MM.1S (cell line): ENCODE measurements around the gene FOXJ3.

Source experiments
- DNase-seq: peaks from one replicate; pipeline ENCODE4 v3.0.0-alpha.2; 2015
- H2AFZ ChIP-seq: fragments of 300-600 bp; sonication (generic); 2 replicates; pipeline ENCODE4 v1.6.0; 2016; ENCODE audit warnings: antibody characterized with exemption, low read length
- H3F3A ChIP-seq: fragments of 300-600 bp; sonication (generic); 2 replicates; pipeline ENCODE4 v1.6.1; 2016; ENCODE audit warnings: mild to moderate bottlenecking, antibody characterized with exemption, low read length, moderate library complexity, mixed read lengths; ENCODE audit not compliant: insufficient read depth
- H3K27ac ChIP-seq: fragments of 300-600 bp; sonication (generic); 2 replicates; pipeline ENCODE4 v1.5.1; 2016; ENCODE audit warnings: mild to moderate bottlenecking, low read length
- H3K27me3 ChIP-seq: fragments of 300-600 bp; sonication (generic); replicated peaks from 2 replicates; pipeline ENCODE4 v1.6.0; 2016; ENCODE audit warnings: low read length; ENCODE audit not compliant: insufficient read depth
- H3K36me3 ChIP-seq: fragments of 300-600 bp; sonication (generic); replicated peaks from 2 replicates; pipeline ENCODE4 v1.6.1; 2016; ENCODE audit warnings: mild to moderate bottlenecking, low read length, mixed read lengths; ENCODE audit not compliant: insufficient read depth
- H3K4me1 ChIP-seq: fragments of 300-600 bp; sonication (generic); 2 replicates; pipeline ENCODE4 v1.6.1; 2016; ENCODE audit warnings: low read length, mixed read lengths
- H3K4me2 ChIP-seq: fragments of 300-600 bp; sonication (generic); 2 replicates; pipeline ENCODE4 v1.6.0; 2016; ENCODE audit warnings: low read depth, low read length
- H3K4me3 ChIP-seq: fragments of 300-600 bp; sonication (generic); 2 replicates; pipeline ENCODE4 v1.5.1; 2016; ENCODE audit warnings: low read length, mixed read lengths
- H3K79me2 ChIP-seq: fragments of 300-600 bp; sonication (generic); 2 replicates; pipeline ENCODE4 v1.6.1; 2016; ENCODE audit warnings: mixed run types, low read length, mixed read lengths
- H3K9ac ChIP-seq: fragments of 300-600 bp; sonication (generic); 2 replicates; pipeline ENCODE4 v1.6.1; 2016; ENCODE audit warnings: low read length, mixed read lengths
- H3K9me2 ChIP-seq: fragments of 300-600 bp; sonication (generic); replicated peaks from 2 replicates; pipeline ENCODE4 v1.6.1; 2016; ENCODE audit warnings: mild to moderate bottlenecking, low read length, mixed read lengths; ENCODE audit not compliant: insufficient read depth
- H3K9me3 ChIP-seq: fragments of 300-600 bp; sonication (generic); replicated peaks from 2 replicates; pipeline ENCODE4 v1.6.1; 2016; ENCODE audit warnings: mild to moderate bottlenecking, low read length, mixed read lengths; ENCODE audit not compliant: insufficient read depth
- H4K20me1 ChIP-seq: fragments of 300-600 bp; sonication (generic); 2 replicates; pipeline ENCODE4 v1.6.1; 2016; ENCODE audit warnings: mild to moderate bottlenecking, low read length, moderate library complexity, mixed read lengths; ENCODE audit not compliant: insufficient read depth
- CTCF ChIP-seq: fragments of 300-600 bp; sonication (generic); IDR thresholded peaks from 2 replicates; pipeline ENCODE4 v1.5.1; 2016; ENCODE audit warnings: antibody characterized with exemption, low read length, mixed read lengths
- EZH2 ChIP-seq: fragments of 300-600 bp; sonication (generic); optimal IDR thresholded peaks from 2 replicates; pipeline ENCODE3; 2017; ENCODE audit warnings: low read depth, mild to moderate bottlenecking, antibody characterized with exemption, low read length, mixed read lengths
- EZH2phosphoT487 ChIP-seq: fragments of 300-600 bp; sonication (generic); IDR thresholded peaks from 2 replicates; pipeline ENCODE4 v1.6.1; 2018; ENCODE audit warnings: antibody characterized with exemption, low read length

Gene FOXJ3

GRCh38 chr1:42144711-42145388 lies 190.2 kb downstream of the FOXJ3 start:
- no peaks in the 10 kb centered on the region for H3K9me3 ChIP-seq
- no peak overlapping the region for H3K27ac ChIP-seq
- no peaks in the 10 kb centered on the region for H4K20me1 ChIP-seq
- no peak overlapping the region for H2AFZ ChIP-seq
- H3K4me2 ChIP-seq: no peak overlapping the region
- H3F3A ChIP-seq: no peaks in the 10 kb centered on the region
- no peaks in the 10 kb centered on the region for H3K79me2 ChIP-seq
- H3K27me3 ChIP-seq: no peaks in the 10 kb centered on the region
- no peak for DNase-seq
- no peak overlapping the region for H3K4me3 ChIP-seq
- H3K9me2 ChIP-seq: no peaks in the 10 kb centered on the region
- H3K9ac ChIP-seq: no peak overlapping the region
- H3K4me1 ChIP-seq: peaks cover 8% of the 10 kb centered on the region; the same call in 1 of the 2 replicates
- no peaks in the 10 kb centered on the region for H3K36me3 ChIP-seq
- TF ChIP-seq EZH2 (no peak), CTCF (no peak), EZH2phosphoT487 (no peak)

- no peaks in the 10 kb centered on the region for H3K27me3 ChIP-seq
- H3K4me1 ChIP-seq: peaks cover 8% of the 10 kb centered on the region; the same call in 1 of the 2 replicates
- H3K4me2 ChIP-seq: no peak overlapping the region
- no peaks in the 10 kb centered on the region for H3K9me3 ChIP-seq
- no peaks in the 10 kb centered on the region for H3K36me3 ChIP-seq
- H4K20me1 ChIP-seq: no peaks in the 10 kb centered on the region
- no peak for DNase-seq
- H2AFZ ChIP-seq: peak overlapping the region; percentile 61; the same call in 1 of the 2 replicates
- H3K4me3 ChIP-seq: no peak overlapping the region
- no peak for TF ChIP-seq CTCF
- TF ChIP-seq EZH2: no peak
- TF ChIP-seq EZH2phosphoT487: no peak
- H3K9ac ChIP-seq: no peak overlapping the region
- H3F3A ChIP-seq: no peaks in the 10 kb centered on the region
- H3K79me2 ChIP-seq: no peaks in the 10 kb centered on the region
- H3K9me2 ChIP-seq: no peaks in the 10 kb centered on the region
- H3K27ac ChIP-seq: no peak overlapping the region
These were observed 190.9 kb downstream of the FOXJ3 start for GRCh38 chr1:42143896-42144710.

- H3K9me2 ChIP-seq: no peaks in the 10 kb centered on the region
- H3K4me2 ChIP-seq: peak overlapping the region; percentile 20
- no peaks in the 10 kb centered on the region for H4K20me1 ChIP-seq
- peak; percentile 49 for DNase-seq
- no peaks in the 10 kb centered on the region for H3F3A ChIP-seq
- no peaks in the 10 kb centered on the region for H3K36me3 ChIP-seq
- H3K27ac ChIP-seq: no peak overlapping the region
- no peak overlapping the region for H3K4me3 ChIP-seq
- no peaks in the 10 kb centered on the region for H3K27me3 ChIP-seq
- TF ChIP-seq EZH2 (no peak), EZH2phosphoT487 (no peak), CTCF (no peak)
- H2AFZ ChIP-seq: peak overlapping the region; percentile 61
- H3K9me3 ChIP-seq: no peaks in the 10 kb centered on the region
- H3K9ac ChIP-seq: no peak overlapping the region
- H3K79me2 ChIP-seq: no peaks in the 10 kb centered on the region
- H3K4me1 ChIP-seq: peaks cover 8% of the 10 kb centered on the region; the same call in 1 of the 2 replicates
These were observed 191.9 kb downstream of the FOXJ3 start for GRCh38 chr1:42142894-42143675.
